Measurements from ENCODE around the gene TIAM2.

Gene TIAM2

GRCh38 chr6:154974485-154975149 lies 20.5 kb upstream of the TIAM2 start:
- peaks cover 2 to 4% of the 10 kb centered on the region in 2 donors for H3K9me3 Mint-ChIP-seq
- no peaks in the 10 kb centered on the region for H3K36me3 Mint-ChIP-seq
- no peak overlapping the region for H3K4me3 Mint-ChIP-seq
- H3K4me1 Mint-ChIP-seq: no peaks in the 10 kb centered on the region
- H3K27me3 Mint-ChIP-seq: no peaks in the 10 kb centered on the region
- ATAC-seq (replicated peaks): no peak
- DNase-seq: no peak
- no peak overlapping the region for H3K27ac Mint-ChIP-seq

- DNase-seq (no peak), ATAC-seq (replicated peaks) (no peak)
- H3K27me3 Mint-ChIP-seq: no peaks in the 10 kb centered on the region
- no peaks in the 10 kb centered on the region for H3K36me3 Mint-ChIP-seq
- H3K9me3 Mint-ChIP-seq: peaks cover 2 to 4% of the 10 kb centered on the region in 2 donors
- H3K4me3 Mint-ChIP-seq: no peak overlapping the region
- peaks cover 7 to 9% of the 10 kb centered on the region in 2 donors for H3K4me1 Mint-ChIP-seq
- H3K27ac Mint-ChIP-seq: no peak overlapping the region
These were observed 17.5 kb upstream of the TIAM2 start for GRCh38 chr6:154977588-154977987.

- ATAC-seq (replicated peaks) (no peak), DNase-seq (no peak)
These were observed 14.6 kb upstream of the TIAM2 start for GRCh38 chr6:154980273-154981078.

GRCh38 chr6:154981079-154981870 lies 13.8 kb upstream of the TIAM2 start:
- Mint-ChIP-seq H3K9me3 (peaks cover 2 to 3% of the 10 kb centered on the region in 2 donors), H3K4me1 (peaks cover 7 to 9% of the 10 kb centered on the region in 2 donors), H3K27me3 (no peaks in the 10 kb centered on the region), H3K36me3 (no peaks in the 10 kb centered on the region), H3K27ac (peak overlapping the region; percentile 65), H3K4me3 (no peak overlapping the region)
- DNase-seq (no peak), ATAC-seq (replicated peaks) (peak; percentile 74 to 91)

More at GRCh38 chr6:154980273-154981078, 14.6 kb upstream of the TIAM2 start:
- Mint-ChIP-seq H3K27me3 (no peaks in the 10 kb centered on the region), H3K9me3 (peaks cover 2 to 4% of the 10 kb centered on the region in 2 donors), H3K27ac (no peak overlapping the region), H3K4me3 (no peak overlapping the region), H3K4me1 (peaks cover 7 to 9% of the 10 kb centered on the region in 2 donors), H3K36me3 (no peaks in the 10 kb centered on the region)

GRCh38 chr6:154984146-154984545 lies 11.0 kb upstream of the TIAM2 start:
- Mint-ChIP-seq H3K4me3 (no peak overlapping the region), H3K4me1 (peaks cover 7 to 9% of the 10 kb centered on the region in 2 donors), H3K36me3 (peaks cover 4 to 6% of the 10 kb centered on the region in 2 donors), H3K27ac (no peak overlapping the region), H3K27me3 (no peaks in the 10 kb centered on the region), H3K9me3 (peaks cover 2 to 4% of the 10 kb centered on the region in 2 donors)
- DNase-seq (no peak), ATAC-seq (replicated peaks) (no peak)

- no peak overlapping the region for H3K4me3 Mint-ChIP-seq
- no peaks in the 10 kb centered on the region for H3K27me3 Mint-ChIP-seq
- no peak overlapping the region for H3K27ac Mint-ChIP-seq
- no peaks in the 10 kb centered on the region for H3K4me1 Mint-ChIP-seq
- DNase-seq: no peak
- no peak for ATAC-seq (replicated peaks)
- peaks cover 4 to 6% of the 10 kb centered on the region in 2 donors for H3K36me3 Mint-ChIP-seq
- H3K9me3 Mint-ChIP-seq: peaks cover 2 to 4% of the 10 kb centered on the region in 2 donors
These were observed 8.3 kb upstream of the TIAM2 start for GRCh38 chr6:154986787-154987235.

- Mint-ChIP-seq H3K4me3 (no peak overlapping the region), H3K4me1 (no peaks in the 10 kb centered on the region), H3K27ac (no peak overlapping the region), H3K9me3 (peaks cover 2 to 4% of the 10 kb centered on the region in 2 donors), H3K27me3 (peaks cover 5 to 8% of the 10 kb centered on the region in 2 donors), H3K36me3 (peaks cover 4 to 6% of the 10 kb centered on the region in 2 donors)
- ATAC-seq (replicated peaks) (no peak), DNase-seq (no peak)
These were observed 5.7 kb upstream of the TIAM2 start for GRCh38 chr6:154989448-154989847.

- Mint-ChIP-seq H3K4me3 (no peak overlapping the region), H3K36me3 (peaks cover 4 to 6% of the 10 kb centered on the region in 2 donors), H3K9me3 (peaks cover 2 to 4% of the 10 kb centered on the region in 2 donors), H3K27ac (no peak overlapping the region), H3K4me1 (no peaks in the 10 kb centered on the region), H3K27me3 (peaks cover 8 to 16% of the 10 kb centered on the region in 2 donors)
- no peak for ATAC-seq (replicated peaks)
- no peak for DNase-seq
These were observed 3.9 kb upstream of the TIAM2 start for GRCh38 chr6:154991207-154991606.

GRCh38 chr6:154993026-154993425 lies 2.1 kb upstream of the TIAM2 start:
- Mint-ChIP-seq H3K36me3 (peaks cover 3 to 5% of the 10 kb centered on the region in 2 donors), H3K4me1 (no peaks in the 10 kb centered on the region), H3K27me3 (peaks cover 18 to 33% of the 10 kb centered on the region in 2 donors), H3K4me3 (no peak overlapping the region), H3K9me3 (peaks cover 2 to 4% of the 10 kb centered on the region in 2 donors), H3K27ac (no peak overlapping the region)
- DNase-seq (no peak), ATAC-seq (replicated peaks) (no peak)

GRCh38 chr6:154993710-154994109 lies 1.4 kb upstream of the TIAM2 start:
- peaks cover 21 to 39% of the 10 kb centered on the region in 2 donors for H3K27me3 Mint-ChIP-seq
- H3K27ac Mint-ChIP-seq: no peak overlapping the region
- H3K4me3 Mint-ChIP-seq: peak overlapping the region in 1 of 2 donors; percentile 37
- H3K36me3 Mint-ChIP-seq: no peaks in the 10 kb centered on the region
- DNase-seq: no peak
- no peak for ATAC-seq (replicated peaks)
- no peaks in the 10 kb centered on the region for H3K4me1 Mint-ChIP-seq
- H3K9me3 Mint-ChIP-seq: no peaks in the 10 kb centered on the region

- H3K27ac Mint-ChIP-seq: no peak overlapping the region
- no peak for DNase-seq
- no peaks in the 10 kb centered on the region for H3K4me1 Mint-ChIP-seq
- H3K36me3 Mint-ChIP-seq: no peaks in the 10 kb centered on the region
- no peak for ATAC-seq (replicated peaks)
- peak overlapping the region; percentile 53 to 63 for H3K4me3 Mint-ChIP-seq
- H3K9me3 Mint-ChIP-seq: no peaks in the 10 kb centered on the region
- H3K27me3 Mint-ChIP-seq: peaks cover 21 to 39% of the 10 kb centered on the region in 2 donors
These were observed 270 bp upstream of the TIAM2 start for GRCh38 chr6:154994836-154995253.

GRCh38 chr6:154996016-154996590 lies 988 bp downstream of the TIAM2 start:
- H3K27me3 Mint-ChIP-seq: peaks cover 21 to 39% of the 10 kb centered on the region in 2 donors
- peak overlapping the region; percentile 25 to 63 for H3K4me3 Mint-ChIP-seq
- DNase-seq: no peak
- no peaks in the 10 kb centered on the region for H3K36me3 Mint-ChIP-seq
- H3K4me1 Mint-ChIP-seq: no peaks in the 10 kb centered on the region
- H3K9me3 Mint-ChIP-seq: no peaks in the 10 kb centered on the region
- no peak for ATAC-seq (replicated peaks)
- H3K27ac Mint-ChIP-seq: no peak overlapping the region

- Mint-ChIP-seq H3K27me3 (peaks cover 21 to 39% of the 10 kb centered on the region in 2 donors), H3K4me1 (no peaks in the 10 kb centered on the region), H3K36me3 (no peaks in the 10 kb centered on the region), H3K9me3 (no peaks in the 10 kb centered on the region), H3K27ac (no peak overlapping the region), H3K4me3 (no peak overlapping the region)
- DNase-seq (no peak), ATAC-seq (replicated peaks) (no peak)
These were observed 1.8 kb downstream of the TIAM2 start for GRCh38 chr6:154996841-154997311.

- peaks cover 0 to 2% of the 10 kb centered on the region in 2 donors for H3K4me1 Mint-ChIP-seq
- H3K4me3 Mint-ChIP-seq: no peak overlapping the region
- H3K9me3 Mint-ChIP-seq: no peaks in the 10 kb centered on the region
- DNase-seq: no peak
- no peak overlapping the region for H3K27ac Mint-ChIP-seq
- H3K36me3 Mint-ChIP-seq: no peaks in the 10 kb centered on the region
- ATAC-seq (replicated peaks): no peak
- peaks cover 20 to 39% of the 10 kb centered on the region in 2 donors for H3K27me3 Mint-ChIP-seq
These were observed 3.7 kb downstream of the TIAM2 start for GRCh38 chr6:154998855-154999254.
